ENCODE data around the gene ZMYND10.

DNA sequence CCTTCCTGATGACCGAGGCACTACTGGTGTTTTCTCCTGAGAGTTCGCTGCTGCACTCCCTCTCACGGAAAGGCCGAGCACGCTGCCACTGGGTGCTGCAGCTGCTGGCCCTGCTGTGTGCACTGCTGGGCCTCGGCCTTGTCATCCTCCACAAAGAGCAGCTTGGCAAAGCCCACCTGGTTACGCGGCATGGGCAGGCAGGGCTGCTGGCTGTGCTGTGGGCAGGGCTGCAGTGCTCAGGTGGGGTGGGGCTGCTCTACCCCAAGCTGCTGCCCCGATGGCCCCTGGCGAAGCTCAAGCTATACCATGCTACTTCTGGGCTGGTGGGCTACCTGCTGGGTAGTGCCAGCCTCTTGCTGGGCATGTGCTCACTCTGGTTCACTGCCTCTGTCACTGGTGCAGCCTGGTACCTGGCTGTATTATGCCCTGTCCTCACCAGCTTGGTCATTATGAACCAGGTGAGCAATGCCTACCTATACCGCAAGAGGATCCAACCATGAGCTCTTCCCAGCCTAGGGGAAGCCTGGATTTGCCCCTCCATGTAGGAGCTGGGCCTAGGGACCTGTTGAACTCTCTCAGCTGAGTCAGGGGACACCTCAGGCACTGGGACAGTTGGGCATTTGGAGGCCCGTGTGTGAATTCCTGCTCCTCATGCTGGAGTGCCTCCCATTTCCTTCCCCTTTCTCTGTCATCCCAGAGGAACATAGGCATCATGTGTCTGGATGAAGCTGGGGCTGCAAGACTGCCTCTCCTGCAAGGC lies 7.9 kb upstream of the ZMYND10 start:
- TF ChIP-seq POLR2A (IDR thresholded peaks at IDR 0.05): no peak
- TF ChIP-seq, protein P1, sequence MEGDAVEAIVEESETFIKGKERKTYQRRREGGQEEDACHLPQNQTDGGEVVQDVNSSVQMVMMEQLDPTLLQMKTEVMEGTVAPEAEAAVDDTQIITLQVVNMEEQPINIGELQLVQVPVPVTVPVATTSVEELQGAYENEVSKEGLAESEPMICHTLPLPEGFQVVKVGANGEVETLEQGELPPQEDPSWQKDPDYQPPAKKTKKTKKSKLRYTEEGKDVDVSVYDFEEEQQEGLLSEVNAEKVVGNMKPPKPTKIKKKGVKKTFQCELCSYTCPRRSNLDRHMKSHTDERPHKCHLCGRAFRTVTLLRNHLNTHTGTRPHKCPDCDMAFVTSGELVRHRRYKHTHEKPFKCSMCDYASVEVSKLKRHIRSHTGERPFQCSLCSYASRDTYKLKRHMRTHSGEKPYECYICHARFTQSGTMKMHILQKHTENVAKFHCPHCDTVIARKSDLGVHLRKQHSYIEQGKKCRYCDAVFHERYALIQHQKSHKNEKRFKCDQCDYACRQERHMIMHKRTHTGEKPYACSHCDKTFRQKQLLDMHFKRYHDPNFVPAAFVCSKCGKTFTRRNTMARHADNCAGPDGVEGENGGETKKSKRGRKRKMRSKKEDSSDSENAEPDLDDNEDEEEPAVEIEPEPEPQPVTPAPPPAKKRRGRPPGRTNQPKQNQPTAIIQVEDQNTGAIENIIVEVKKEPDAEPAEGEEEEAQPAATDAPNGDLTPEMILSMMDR (IDR thresholded peaks at IDR 0.05): no peak
